ENCODE measurements around the gene ALPL.

Gene ALPL

DNA sequence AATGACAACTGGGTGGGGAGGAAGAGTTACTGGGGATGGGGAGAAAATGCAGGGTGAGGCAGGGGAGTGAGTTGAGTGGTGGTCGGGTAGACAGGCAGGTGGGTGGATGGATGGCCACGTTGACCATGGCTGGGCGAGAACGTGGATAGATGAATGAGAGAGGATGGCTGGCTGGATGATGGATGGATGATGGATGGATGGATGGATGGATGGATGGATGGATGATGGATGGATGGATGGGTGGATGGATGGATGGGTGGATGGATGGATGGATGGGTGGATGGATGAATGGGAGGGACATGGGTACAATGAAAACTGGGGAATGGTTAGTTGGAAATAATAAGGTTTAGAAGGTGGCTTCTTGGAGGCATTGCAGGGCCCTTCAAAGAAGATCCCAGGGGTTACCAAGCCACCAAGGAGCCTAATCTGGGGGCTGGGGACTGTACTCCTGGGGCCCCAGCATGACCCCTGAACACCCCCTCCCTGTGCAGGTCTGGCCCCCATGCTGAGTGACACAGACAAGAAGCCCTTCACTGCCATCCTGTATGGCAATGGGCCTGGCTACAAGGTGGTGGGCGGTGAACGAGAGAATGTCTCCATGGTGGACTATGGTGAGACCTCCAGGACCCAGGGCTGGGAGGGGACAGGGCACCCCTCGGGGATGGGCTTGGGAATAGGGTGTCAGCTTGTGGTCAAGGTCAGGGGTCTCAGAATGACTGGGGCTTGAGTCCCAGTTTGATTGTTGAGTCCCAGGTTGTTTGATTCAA, 67.0 kb downstream of the ALPL start:
- no peak for DNase-seq (ENCODE audit: low read depth in 2 of 2)

DNA sequence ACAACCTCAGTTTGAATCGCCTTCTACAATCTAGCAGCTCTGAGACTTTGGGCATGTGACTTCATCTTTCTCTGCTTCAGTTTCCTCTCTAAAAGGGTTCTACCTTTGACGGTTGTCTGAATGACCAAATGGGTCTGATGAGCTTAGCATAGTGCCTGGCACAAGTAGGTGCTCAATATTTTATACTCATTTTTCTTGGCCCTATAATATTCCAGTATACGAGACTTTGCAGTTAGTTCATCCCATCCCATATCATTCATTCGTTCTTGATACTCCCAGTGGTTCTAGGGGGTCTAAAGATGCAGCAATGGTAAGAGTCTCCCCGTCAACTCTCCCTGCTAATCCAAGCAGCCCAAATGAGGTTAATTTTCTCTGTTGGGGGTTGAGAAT, 67.6 kb downstream of the ALPL start:
- no peak for DNase-seq (ENCODE audit: low read depth in 2 of 2)

- DNase-seq (ENCODE audit: low read depth in 2 of 2): no peak
Observed at GRCh38 chr1:21577324-21577723, 68.1 kb downstream of the ALPL start.

DNA sequence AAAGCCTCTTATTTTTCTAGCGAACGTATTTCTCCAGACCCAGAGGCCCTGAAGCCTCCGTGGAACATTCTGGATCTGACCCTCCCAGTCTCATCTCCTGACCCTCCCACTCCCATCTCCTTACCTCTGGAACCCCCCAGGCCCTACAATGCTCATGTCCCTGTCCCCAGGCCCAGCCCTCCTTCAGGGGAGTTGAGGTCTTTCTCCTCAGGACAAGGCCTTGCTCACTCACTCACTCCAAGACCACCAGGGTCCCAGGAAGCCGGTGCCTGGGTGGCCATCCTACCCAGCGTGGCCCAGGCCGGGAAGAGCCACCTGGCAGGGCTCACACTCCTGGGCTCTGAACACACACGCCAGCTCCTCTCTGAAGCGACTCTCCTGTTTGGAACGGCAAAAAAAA, 68.7 kb downstream of the ALPL start:
- no peak for DNase-seq (ENCODE audit: low read depth in 2 of 2)

GRCh38 chr1:21579791-21580190, 70.6 kb downstream of the ALPL start:
- no peak for DNase-seq (ENCODE audit: low read depth in 2 of 2)

DNA sequence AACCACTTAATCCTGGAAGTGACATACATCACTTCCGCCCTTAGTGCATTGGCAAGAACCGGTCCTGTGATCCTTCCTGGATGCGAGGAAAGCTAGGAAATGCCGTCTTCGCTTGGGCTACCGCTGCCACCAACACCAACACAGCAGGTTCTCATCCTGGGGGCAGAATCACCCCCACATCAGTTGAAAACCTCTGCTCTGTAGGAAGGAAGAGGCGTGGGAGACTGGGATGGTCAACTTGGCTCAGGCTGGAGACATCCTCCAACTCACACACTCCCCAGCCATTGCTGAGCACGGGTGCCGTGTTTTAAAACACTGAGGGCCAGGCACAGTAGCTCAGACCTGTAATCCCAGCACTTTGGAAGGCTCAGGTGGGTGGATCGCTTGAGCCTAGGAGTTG, 74.9 kb downstream of the ALPL start:
- no peak for DNase-seq (ENCODE audit: low read depth in 2 of 2)

DNA sequence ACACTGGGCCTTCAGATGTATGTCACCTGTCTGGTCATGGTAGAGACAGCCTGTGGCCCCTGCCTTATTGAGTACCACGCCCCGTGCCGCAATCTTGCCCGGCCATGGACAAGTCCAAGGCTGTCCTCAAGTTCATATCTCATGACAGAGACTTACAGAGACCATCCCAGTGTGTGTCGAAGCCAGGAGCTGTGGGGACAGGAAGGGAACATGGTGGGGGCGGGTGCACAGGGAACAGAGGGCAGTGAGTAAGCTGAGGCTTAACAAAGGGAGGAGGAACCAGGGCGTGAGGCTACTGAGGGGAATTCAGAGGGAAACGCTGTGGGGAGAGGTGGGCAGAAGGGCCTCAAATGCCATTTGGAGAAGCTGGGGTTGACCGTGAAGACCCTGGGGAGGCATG, 75.8 kb downstream of the ALPL start:
- no peak for DNase-seq (ENCODE audit: low read depth in 2 of 2)

- no peak for DNase-seq (ENCODE audit: low read depth in 2 of 2)
Observed at GRCh38 chr1:21586222-21586621, 77.0 kb downstream of the ALPL start.

DNA sequence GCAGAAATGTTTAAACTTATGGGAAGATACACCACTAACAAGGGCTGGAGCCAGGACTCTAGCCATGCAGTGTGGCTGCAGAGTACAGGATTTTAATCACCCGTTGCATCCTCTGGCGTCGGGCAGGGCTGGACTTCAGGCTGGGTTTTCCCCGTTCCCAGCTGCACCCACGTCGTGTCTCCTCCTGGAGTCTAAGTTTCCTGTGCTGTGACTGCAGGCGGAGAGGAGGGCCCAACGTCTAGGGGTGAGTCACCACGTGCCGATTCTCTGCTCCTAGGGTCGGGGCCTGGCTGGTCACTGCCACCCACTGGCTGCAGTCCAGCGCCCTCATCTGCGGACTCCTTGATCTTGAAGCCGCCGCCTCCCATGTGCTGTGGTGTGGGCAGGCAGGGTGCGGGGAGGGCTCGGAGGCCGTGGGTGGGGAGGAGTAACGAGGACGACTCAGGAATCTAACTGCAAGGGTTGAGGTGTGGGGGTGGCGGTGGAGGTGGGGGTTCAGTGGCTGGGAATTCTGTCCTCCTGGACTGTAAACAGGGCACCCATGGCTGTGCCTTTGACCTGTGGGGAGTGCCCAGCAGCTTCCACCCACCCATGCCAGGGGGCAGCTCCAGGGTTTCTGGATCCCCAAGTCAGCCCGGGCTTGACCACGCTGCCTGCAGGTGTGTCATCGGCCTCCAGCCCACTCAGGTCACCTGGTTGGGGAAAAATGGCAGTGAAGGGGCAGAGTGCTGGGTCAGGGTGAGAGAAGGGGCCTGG, 77.8 kb downstream of the ALPL start:
- DNase-seq (ENCODE audit: low read depth in 2 of 2): no peak

DNA sequence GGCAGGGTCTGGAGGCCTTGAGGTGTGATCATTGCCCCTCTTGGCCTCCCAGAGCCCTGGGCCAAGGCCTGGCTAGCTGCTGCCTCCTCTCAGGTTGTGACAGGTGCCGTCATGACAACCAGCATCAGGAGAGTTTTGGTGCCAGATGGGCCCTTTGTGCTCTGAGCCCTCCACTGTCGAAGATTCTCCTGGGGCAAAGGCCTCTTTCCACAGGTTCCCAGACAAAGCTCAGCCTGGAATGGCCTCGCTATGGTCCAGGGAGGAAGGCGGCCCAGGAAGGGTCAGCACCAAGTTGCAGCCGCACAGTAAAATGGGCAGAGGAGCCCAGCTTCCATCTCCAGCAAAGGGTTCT, 78.4 kb downstream of the ALPL start:
- no peak for DNase-seq (ENCODE audit: low read depth in 2 of 2)

DNA sequence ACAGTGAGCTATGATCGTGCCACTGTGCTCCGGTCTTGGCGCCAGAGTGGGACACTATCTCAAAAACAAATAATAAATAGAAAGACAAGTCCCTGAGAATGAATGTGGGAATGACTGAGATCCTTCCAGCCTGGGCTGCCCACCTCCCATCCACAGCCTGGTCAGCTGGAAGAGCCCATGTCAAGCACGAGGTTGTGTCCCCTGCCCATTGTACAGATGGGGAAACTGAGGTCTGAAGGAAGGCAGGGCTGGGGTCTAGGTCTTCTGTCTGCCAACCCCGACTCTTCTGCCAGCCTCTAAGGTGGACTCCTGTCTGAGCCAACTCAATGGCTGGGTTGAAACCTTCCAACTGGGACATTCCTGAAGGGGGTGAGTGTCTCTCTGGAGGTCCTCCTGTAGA, 80.4 kb downstream of the ALPL start:
- DNase-seq (ENCODE audit: low read depth in 2 of 2): no peak

- DNase-seq (ENCODE audit: low read depth in 2 of 2): no peak
Observed at GRCh38 chr1:21590126-21590880, 81.1 kb downstream of the ALPL start.

DNA sequence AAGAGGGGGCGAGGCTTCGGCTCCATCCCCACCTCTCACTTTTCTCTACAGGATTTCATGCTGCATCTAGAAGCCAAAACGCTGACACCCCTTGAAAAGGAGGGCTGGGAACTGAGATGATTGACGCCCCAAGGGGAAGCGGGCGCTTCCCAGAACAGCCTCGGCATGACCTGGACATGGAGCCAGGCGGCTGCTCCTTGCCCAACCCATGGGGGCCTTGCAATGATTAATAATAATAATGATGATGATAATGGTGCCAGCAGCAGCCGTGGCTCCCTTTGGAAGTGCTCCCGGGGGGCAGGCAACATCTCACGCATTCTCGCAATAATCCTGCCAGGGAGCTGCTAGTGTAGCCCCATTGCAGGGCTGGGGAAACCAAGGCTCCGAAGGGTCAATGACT, 81.7 kb downstream of the ALPL start:
- DNase-seq (ENCODE audit: low read depth in 2 of 2): no peak

DNA sequence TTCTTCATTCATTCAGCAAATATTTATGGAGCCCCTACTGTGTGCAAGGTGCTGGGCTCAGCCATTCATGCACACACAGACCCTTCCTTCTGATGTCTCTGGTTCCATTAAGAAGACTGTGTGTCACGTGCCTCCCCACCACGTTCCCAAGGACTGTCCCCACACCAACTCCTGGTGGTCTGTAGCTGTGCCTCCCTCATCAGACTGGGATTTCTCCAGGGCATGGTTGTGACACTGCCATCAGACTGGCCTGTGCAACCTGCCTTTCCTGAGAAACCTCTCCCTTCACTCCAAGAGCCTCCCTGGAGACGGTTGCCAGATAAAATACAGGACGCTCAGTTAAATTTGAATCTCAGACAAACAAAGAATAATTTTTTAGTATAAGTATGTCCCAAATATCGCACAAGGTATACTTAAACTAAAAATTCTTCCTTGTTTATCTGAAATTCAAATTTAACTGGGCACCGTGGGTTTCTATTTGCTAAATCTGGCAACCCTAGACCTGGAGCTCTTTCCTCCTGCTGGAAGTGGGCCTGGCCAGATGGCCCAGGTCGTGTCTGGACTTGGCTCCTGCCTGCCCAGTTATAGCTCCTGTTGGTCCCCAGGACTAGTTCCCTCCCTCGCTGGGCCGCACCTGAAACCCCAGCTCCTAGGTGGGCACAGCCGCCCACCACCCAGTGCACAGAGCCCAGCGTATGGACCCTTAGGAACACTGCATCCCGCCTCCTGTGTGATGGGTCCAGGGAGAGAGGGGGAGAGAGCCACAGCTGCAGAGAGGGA, 83.1 kb downstream of the ALPL start:
- DNase-seq (ENCODE audit: low read depth in 2 of 2): no peak

GRCh38 chr1:21593231-21593630, 84.0 kb downstream of the ALPL start:
- no peak for DNase-seq (ENCODE audit: low read depth in 2 of 2)

DNA sequence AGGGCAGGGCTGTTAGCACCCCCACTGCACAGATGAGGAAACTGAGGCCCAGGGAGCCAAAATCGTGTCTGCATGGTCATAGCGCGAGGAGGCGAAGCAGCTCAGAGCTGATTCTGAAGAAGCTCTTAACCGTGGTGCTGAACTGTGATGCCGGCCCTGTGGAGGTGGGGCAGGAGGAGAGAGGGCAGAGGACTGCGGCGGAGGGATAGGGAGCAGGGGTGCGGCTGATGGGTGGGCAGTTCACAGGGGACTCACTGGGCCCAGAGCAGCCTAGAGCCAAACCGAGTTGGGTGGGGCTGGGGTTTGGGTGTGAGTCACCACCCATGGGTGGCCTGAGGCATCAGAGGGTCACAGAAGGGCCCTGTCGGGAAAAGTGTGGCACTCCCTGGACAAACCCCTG, 85.3 kb downstream of the ALPL start:
- no peak for DNase-seq (ENCODE audit: low read depth in 2 of 2)

GRCh38 chr1:21594935-21595897, 86.0 kb downstream of the ALPL start:
- no peak for DNase-seq (ENCODE audit: low read depth in 2 of 2)

DNA sequence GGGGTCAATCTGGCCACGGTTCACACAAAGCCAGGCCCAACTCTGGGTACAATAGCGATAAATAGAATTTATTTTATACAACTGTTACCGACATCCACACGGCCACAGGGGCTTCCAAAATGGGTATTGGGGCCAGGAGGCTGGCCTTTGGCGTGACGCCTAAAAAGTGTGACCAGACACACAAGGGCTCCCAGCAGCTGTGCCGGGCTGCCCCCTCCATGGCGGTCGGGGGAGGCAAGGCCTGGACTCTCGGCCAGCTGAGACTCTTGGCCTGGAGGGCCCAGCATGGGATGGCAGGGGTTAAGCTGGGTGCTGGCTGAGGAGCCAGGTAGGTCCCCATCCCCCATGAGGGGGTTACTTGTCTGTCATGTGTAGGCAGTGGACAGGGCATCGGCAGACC, 87.0 kb downstream of the ALPL start:
- DNase-seq (ENCODE audit: low read depth in 2 of 2): no peak

DNA sequence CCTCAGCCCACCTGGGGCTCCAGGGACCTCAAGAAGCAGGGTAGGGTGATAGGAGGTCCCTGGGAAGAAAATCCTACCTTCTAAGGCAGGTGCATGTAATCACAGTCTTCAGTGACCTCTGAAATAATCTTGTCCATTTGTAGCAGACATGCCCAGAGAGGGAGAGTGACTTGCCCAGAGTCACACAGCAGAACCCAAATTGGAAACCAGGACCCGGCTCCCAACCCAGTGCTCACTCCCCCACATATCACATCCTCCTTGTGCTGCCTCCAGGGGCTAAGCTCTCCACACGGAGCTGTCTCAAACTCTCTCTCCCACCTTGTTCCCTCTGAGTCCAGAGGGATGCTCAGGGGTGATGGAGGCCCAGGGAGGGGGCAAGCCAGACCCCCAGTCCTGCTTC, 87.4 kb downstream of the ALPL start:
- DNase-seq (ENCODE audit: low read depth in 2 of 2): no peak

DNA sequence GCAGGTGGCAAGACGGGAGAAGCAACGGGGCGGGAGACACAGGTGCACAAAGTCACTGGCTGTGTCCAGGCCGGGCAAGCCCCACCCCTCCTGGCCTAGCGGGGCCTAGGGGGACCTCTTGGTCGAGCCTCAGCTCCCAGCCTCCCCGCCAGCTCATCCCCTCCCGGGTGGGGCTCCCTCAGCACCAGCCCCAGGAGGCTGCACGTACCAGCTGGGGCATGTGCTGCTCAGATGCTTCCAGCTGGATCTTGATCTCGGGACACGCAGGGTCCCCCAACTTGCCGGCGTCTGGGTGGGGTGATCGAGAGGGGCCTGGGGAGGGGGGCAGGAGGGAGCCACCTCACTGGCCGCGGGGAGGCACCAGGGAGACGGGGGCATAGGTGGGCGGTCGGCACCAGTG, 88.5 kb downstream of the ALPL start:
- no peak for DNase-seq (ENCODE audit: low read depth in 2 of 2)

DNA sequence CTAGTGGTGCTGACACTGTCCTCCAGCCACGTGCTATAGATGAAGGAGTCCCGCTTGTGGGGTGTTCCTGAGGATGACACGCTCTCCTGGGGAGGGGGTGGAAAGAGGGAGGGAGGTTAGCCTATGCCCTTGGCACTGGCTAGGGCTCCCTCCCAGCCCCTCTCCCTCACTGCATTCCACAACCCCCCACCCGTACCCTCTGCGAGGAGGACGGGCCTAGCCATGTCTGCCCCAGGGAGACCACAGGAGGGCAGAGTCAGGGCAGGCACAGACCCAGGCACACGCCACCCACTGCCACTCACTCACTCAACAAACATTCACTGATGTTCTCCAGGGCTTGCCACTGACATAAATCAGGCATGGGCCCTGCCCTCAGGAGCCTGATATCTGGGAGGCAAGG, 89.2 kb downstream of the ALPL start:
- DNase-seq (ENCODE audit: low read depth in 2 of 2): no peak

All from stimulated activated CD8-positive, alpha-beta memory T cell treated with anti-CD3 and anti-CD28 coated beads, Interleukin-2, amount 100 ng/mL, for 1 hour (primary cell).